LNCaP clone FGC (cell line): ENCODE results near the gene AIM2.

ENCODE experiments used
- DNase-seq: peaks from one replicate; pipeline ENCODE4 v3.0.0-alpha.2; 2011; ENCODE audit warnings: low read depth
- H3K4me3 ChIP-seq: 2 replicates; pipeline ENCODE4 v1.5.1; 2011; ENCODE audit warnings: mild to moderate bottlenecking, low read depth, low read length, control low read depth
- CTCF ChIP-seq: IDR thresholded peaks from 2 replicates; pipeline ENCODE4 v1.5.1; 2012; ENCODE audit warnings: mild to moderate bottlenecking; ENCODE audit not compliant: control insufficient read depth, insufficient read depth; ENCODE audit errors: extremely low read depth

AIM2 gene

DNA sequence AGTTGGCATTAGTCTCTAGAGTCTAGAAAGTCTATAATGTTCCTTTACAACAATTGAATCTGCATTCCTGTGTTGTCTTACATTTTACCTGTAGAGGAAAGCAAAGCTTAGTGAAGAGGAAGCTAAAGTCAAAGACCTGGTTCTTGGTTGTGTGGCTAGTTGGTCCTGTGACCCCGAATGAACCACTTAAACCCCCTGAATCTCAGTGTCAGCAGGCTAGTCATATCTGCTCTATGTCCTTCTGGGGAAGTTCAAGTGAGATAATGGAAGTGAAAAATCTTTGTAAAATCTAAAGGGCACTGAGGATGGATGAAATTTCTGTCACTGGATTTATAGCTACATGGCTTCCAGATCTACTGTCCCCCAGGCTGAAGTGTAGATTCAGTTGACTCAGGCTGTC, 24.0 kb upstream of the AIM2 start:
- no peak overlapping the region for H3K4me3 ChIP-seq
- TF ChIP-seq CTCF = no peak
- no peak for DNase-seq

DNA sequence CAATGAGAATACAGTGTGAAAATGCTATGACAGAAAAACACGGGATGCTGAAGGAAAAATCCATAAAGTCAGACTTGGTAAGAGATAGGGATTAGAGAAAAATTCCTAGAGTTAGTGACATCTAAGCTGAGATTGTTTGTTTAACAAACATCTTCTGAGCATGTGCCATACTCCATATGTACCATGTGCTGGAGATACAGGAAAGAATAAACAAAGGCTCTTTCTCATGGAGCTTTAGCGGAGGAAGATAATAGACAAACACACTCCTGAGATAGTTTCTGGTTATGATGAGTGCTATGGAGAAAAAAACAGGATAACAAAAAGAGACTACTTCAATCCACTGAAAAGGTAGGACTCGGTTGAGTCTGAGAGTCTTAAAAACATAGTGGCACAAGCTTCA, 22.0 kb upstream of the AIM2 start:
- DNase-seq = no peak
- no peak for TF ChIP-seq CTCF
- H3K4me3 ChIP-seq = no peak overlapping the region

DNA sequence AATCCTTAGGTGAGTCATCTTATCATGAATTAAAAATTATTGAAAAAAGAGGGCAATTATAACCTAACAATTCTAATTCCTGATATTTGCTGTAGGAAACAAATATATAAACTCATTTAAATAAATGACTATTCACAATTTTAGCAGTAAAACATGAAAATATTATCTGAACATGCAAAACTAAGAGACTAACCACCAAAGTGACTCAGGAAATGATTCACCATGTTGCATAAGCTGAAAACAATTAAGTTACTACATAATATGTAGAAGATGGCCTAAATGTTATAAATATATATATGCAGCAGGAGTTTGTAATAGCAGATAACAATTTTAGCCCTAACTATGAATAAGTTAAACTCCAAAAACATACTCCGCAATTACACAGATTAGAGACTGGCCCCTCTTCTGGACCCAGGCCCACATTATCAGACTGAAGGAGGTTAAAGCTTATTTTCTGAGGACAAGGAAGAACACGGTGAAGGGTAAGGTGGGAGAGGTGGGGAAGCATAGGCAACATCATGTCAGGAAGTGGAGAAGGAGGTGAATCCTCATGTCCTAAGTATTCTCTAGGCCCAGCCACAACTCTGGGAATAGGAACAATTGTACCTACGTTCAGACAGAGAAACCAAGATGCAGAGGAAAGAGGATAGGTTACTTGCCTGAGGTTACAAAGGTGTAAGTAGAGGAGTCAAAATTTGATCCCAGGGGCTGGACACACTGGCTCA, 15.6 kb upstream of the AIM2 start:
- no peak for TF ChIP-seq CTCF
- DNase-seq = no peak
- no peak overlapping the region for H3K4me3 ChIP-seq

GRCh38 chr1:159091607-159092031, 15.1 kb upstream of the AIM2 start:
- H3K4me3 ChIP-seq = no peak overlapping the region
- no peak for DNase-seq
- no peak for TF ChIP-seq CTCF

- TF ChIP-seq CTCF = no peak
- no peak for DNase-seq
- no peak overlapping the region for H3K4me3 ChIP-seq
These were observed 14.6 kb upstream of the AIM2 start for GRCh38 chr1:159091180-159091560.

- DNase-seq = no peak
- H3K4me3 ChIP-seq = no peak overlapping the region
- TF ChIP-seq CTCF = no peak
These were observed 14.0 kb upstream of the AIM2 start for GRCh38 chr1:159090286-159091179.
